T-helper 1 cell treated with Interleukin-12 subunit alpha and Interleukin-12 subunit beta and Interleukin-4 antibody, amounts not matched to agents 30 μg/mL and 1 μg/mL, for 36 hours (primary cell): ENCODE results near the gene DYNLL1.
"Not testable (repeated sequence)": the region's sequence is repeated elsewhere in the genome, so short reads cannot be mapped to it uniquely, and the experiment has no call there.

Experiments used
- H3K27ac Mint-ChIP-seq: one replicate; pipeline ENCODE4 v1.8.0; 2021; ENCODE audit warnings: mild to moderate bottlenecking, mixed read lengths
- H3K27me3 Mint-ChIP-seq: one replicate; pipeline ENCODE4 v1.8.0; 2021; ENCODE audit warnings: low read depth, mixed read lengths
- H3K36me3 Mint-ChIP-seq: one replicate; pipeline ENCODE4 v1.8.0; 2021; ENCODE audit warnings: low read depth, mixed read lengths
- H3K4me1 Mint-ChIP-seq: one replicate; pipeline ENCODE4 v1.8.0; 2021; ENCODE audit warnings: low read depth, mixed read lengths
- H3K4me3 Mint-ChIP-seq: one replicate; pipeline ENCODE4 v1.8.0; 2021; ENCODE audit warnings: mild to moderate bottlenecking, moderate library complexity, mixed read lengths
- H3K9me3 Mint-ChIP-seq: one replicate; pipeline ENCODE4 v1.8.0; 2021; ENCODE audit warnings: mixed read lengths

DYNLL1 gene

GRCh38 chr12:120519324-120519723, 23.4 kb downstream of the DYNLL1 start:
- not testable (repeated sequence) for H3K4me1 Mint-ChIP-seq, H3K4me3 Mint-ChIP-seq, H3K27me3 Mint-ChIP-seq, H3K27ac Mint-ChIP-seq, H3K9me3 Mint-ChIP-seq
- H3K36me3 Mint-ChIP-seq: peaks cover 11% of the 10 kb centered on the region

- no peak overlapping the region for H3K27ac Mint-ChIP-seq
- no peak overlapping the region for H3K4me3 Mint-ChIP-seq
- H3K27me3 Mint-ChIP-seq: no peaks in the 10 kb centered on the region
- H3K4me1 Mint-ChIP-seq: peaks cover 4% of the 10 kb centered on the region
- H3K9me3 Mint-ChIP-seq: no peaks in the 10 kb centered on the region
- peaks cover 7% of the 10 kb centered on the region for H3K36me3 Mint-ChIP-seq
Observed at GRCh38 chr12:120522568-120522967, 26.7 kb downstream of the DYNLL1 start.

GRCh38 chr12:120528861-120529525, 33.1 kb downstream of the DYNLL1 start, which contains the start of gene COQ5:
COQ5 (minus strand) TSS chr12:120529158; CDS start chr12:120529141, 17 bp downstream.
- Mint-ChIP-seq H3K4me3 (peak within 1 kb of the TSS; percentile 99), H3K4me1 (peaks cover 21% of the 10 kb centered on the region), H3K9me3 (no peaks in the 10 kb centered on the region), H3K36me3 (peaks cover 6% of the 10 kb centered on the region), H3K27me3 (no peaks in the 10 kb centered on the region), H3K27ac (peak within 1 kb of the TSS; percentile 99)

- H3K36me3 Mint-ChIP-seq: peaks cover 6% of the 10 kb centered on the region
- peak overlapping the region; percentile 99 for H3K27ac Mint-ChIP-seq
- H3K27me3 Mint-ChIP-seq: no peaks in the 10 kb centered on the region
- H3K9me3 Mint-ChIP-seq: no peaks in the 10 kb centered on the region
- H3K4me1 Mint-ChIP-seq: peaks cover 22% of the 10 kb centered on the region
- H3K4me3 Mint-ChIP-seq: peak overlapping the region; percentile 99
Observed at GRCh38 chr12:120529641-120530417, 33.9 kb downstream of the DYNLL1 start.

GRCh38 chr12:120530418-120530761, 34.5 kb downstream of the DYNLL1 start:
- not testable (repeated sequence) for H3K36me3 Mint-ChIP-seq, H3K27me3 Mint-ChIP-seq, H3K9me3 Mint-ChIP-seq
- Mint-ChIP-seq H3K27ac (peak overlapping the region; percentile 99), H3K4me1 (peaks cover 25% of the 10 kb centered on the region), H3K4me3 (peak overlapping the region; percentile 99)

- Mint-ChIP-seq H3K4me1 (peaks cover 41% of the 10 kb centered on the region), H3K27ac (no peak overlapping the region), H3K9me3 (no peaks in the 10 kb centered on the region), H3K36me3 (peaks cover 15% of the 10 kb centered on the region), H3K4me3 (no peak overlapping the region), H3K27me3 (no peaks in the 10 kb centered on the region)
Observed at GRCh38 chr12:120532701-120533238, 36.9 kb downstream of the DYNLL1 start.

- Mint-ChIP-seq H3K9me3 (no peaks in the 10 kb centered on the region), H3K36me3 (peaks cover 20% of the 10 kb centered on the region), H3K27me3 (no peaks in the 10 kb centered on the region), H3K27ac (peak within 1 kb of the TSS; percentile 92), H3K4me1 (peaks cover 52% of the 10 kb centered on the region), H3K4me3 (peak within 1 kb of the TSS; percentile 87)
Observed at GRCh38 chr12:120534203-120534702, 38.3 kb downstream of the DYNLL1 start, which contains the start of gene RNF10. RNF10 (plus strand) TSS chr12:120534356; CDS start chr12:120534812, 456 bp downstream.

GRCh38 chr12:120534703-120535655, 39.1 kb downstream of the DYNLL1 start:
- peak overlapping the region; percentile 87 for H3K4me3 Mint-ChIP-seq
- H3K9me3 Mint-ChIP-seq: no peaks in the 10 kb centered on the region
- peaks cover 20% of the 10 kb centered on the region for H3K36me3 Mint-ChIP-seq
- H3K27me3 Mint-ChIP-seq: no peaks in the 10 kb centered on the region
- peak overlapping the region; percentile 92 for H3K27ac Mint-ChIP-seq
- peaks cover 51% of the 10 kb centered on the region for H3K4me1 Mint-ChIP-seq

GRCh38 chr12:120536064-120536791, 40.3 kb downstream of the DYNLL1 start:
- Mint-ChIP-seq H3K9me3 (no peaks in the 10 kb centered on the region), H3K27me3 (no peaks in the 10 kb centered on the region), H3K36me3 (peaks cover 24% of the 10 kb centered on the region), H3K27ac (peak overlapping the region; percentile 76), H3K4me1 (peaks cover 53% of the 10 kb centered on the region), H3K4me3 (peak overlapping the region; percentile 87)

GRCh38 chr12:120537856-120538220, 41.9 kb downstream of the DYNLL1 start:
- Mint-ChIP-seq H3K9me3 (no peaks in the 10 kb centered on the region), H3K4me1 (peaks cover 50% of the 10 kb centered on the region), H3K36me3 (peaks cover 24% of the 10 kb centered on the region), H3K27me3 (no peaks in the 10 kb centered on the region), H3K27ac (peak overlapping the region; percentile 42), H3K4me3 (peak overlapping the region; percentile 79)

GRCh38 chr12:120538281-120539156, 42.6 kb downstream of the DYNLL1 start:
- H3K36me3 Mint-ChIP-seq: peaks cover 24% of the 10 kb centered on the region
- H3K27me3 Mint-ChIP-seq: no peaks in the 10 kb centered on the region
- peak overlapping the region; percentile 79 for H3K4me3 Mint-ChIP-seq
- H3K9me3 Mint-ChIP-seq: no peaks in the 10 kb centered on the region
- peaks cover 49% of the 10 kb centered on the region for H3K4me1 Mint-ChIP-seq
- H3K27ac Mint-ChIP-seq: peak overlapping the region; percentile 84

- H3K27ac Mint-ChIP-seq: peak overlapping the region; percentile 84
- no peaks in the 10 kb centered on the region for H3K27me3 Mint-ChIP-seq
- peaks cover 46% of the 10 kb centered on the region for H3K4me1 Mint-ChIP-seq
- H3K9me3 Mint-ChIP-seq: no peaks in the 10 kb centered on the region
- peaks cover 24% of the 10 kb centered on the region for H3K36me3 Mint-ChIP-seq
- no peak overlapping the region for H3K4me3 Mint-ChIP-seq
Observed at GRCh38 chr12:120539303-120539702, 43.4 kb downstream of the DYNLL1 start.

GRCh38 chr12:120540445-120540844, 44.5 kb downstream of the DYNLL1 start:
- H3K27ac Mint-ChIP-seq: no peak overlapping the region
- no peak overlapping the region for H3K4me3 Mint-ChIP-seq

More at GRCh38 chr12:120540445-120540844, 44.5 kb downstream of the DYNLL1 start:
- no peaks in the 10 kb centered on the region for H3K9me3 Mint-ChIP-seq
- H3K27me3 Mint-ChIP-seq: no peaks in the 10 kb centered on the region
- H3K36me3 Mint-ChIP-seq: peaks cover 25% of the 10 kb centered on the region
- H3K4me1 Mint-ChIP-seq: peaks cover 43% of the 10 kb centered on the region
